DOHH2 (cell line): ENCODE measurements around the gene NPRL2.

Source experiments
- H3F3A ChIP-seq: fragments of 200-600 bp; sonication (generic), shearing (Covaris generic); 2 replicates; pipeline ENCODE4 v1.6.0; 2016; ENCODE audit warnings: antibody characterized with exemption, mild to moderate bottlenecking; ENCODE audit not compliant: control insufficient read depth, insufficient read depth
- H3K27ac ChIP-seq: fragments of 200-600 bp; sonication (generic); 2 replicates; pipeline ENCODE4 v1.5.1; 2014; ENCODE audit warnings: low read depth, mild to moderate bottlenecking, low read length, moderate library complexity
- H3K27me3 ChIP-seq: fragments of 200-600 bp; sonication (generic); 2 replicates; pipeline ENCODE4 v1.6.1; 2014; ENCODE audit warnings: mild to moderate bottlenecking, low read length, mixed read lengths; ENCODE audit not compliant: control insufficient read depth
- H3K36me3 ChIP-seq: fragments of 200-600 bp; sonication (generic); 2 replicates; pipeline ENCODE4 v1.6.1; 2014; ENCODE audit warnings: mild to moderate bottlenecking, low read length, moderate library complexity, mixed read lengths; ENCODE audit not compliant: control insufficient read depth
- H3K4me1 ChIP-seq: fragments of 200-600 bp; sonication (generic); 2 replicates; pipeline ENCODE4 v1.6.1; 2014; ENCODE audit warnings: mild to moderate bottlenecking, low read length, mixed read lengths; ENCODE audit not compliant: control insufficient read depth
- H3K4me2 ChIP-seq: fragments of 200-600 bp; sonication (generic); 2 replicates; pipeline ENCODE4 v1.6.0; 2014; ENCODE audit warnings: mild to moderate bottlenecking, low read length, moderate library complexity
- H3K4me3 ChIP-seq: fragments of 200-600 bp; sonication (generic); 2 replicates; pipeline ENCODE4 v1.5.1; 2014; ENCODE audit warnings: mild to moderate bottlenecking, low read length, mixed read lengths
- H3K79me2 ChIP-seq: fragments of 200-600 bp; sonication (generic); 2 replicates; pipeline ENCODE4 v1.6.1; 2014; ENCODE audit warnings: mild to moderate bottlenecking, low read length, mixed read lengths; ENCODE audit not compliant: control insufficient read depth
- H3K9me2 ChIP-seq: fragments of 200-600 bp; sonication (generic); replicated peaks from 2 replicates; pipeline ENCODE4 v1.6.1; 2014; ENCODE audit warnings: mild to moderate bottlenecking, low read length, mixed read lengths; ENCODE audit not compliant: control insufficient read depth
- H3K9me3 ChIP-seq: fragments of 200-600 bp; sonication (generic); 2 replicates; pipeline ENCODE4 v1.6.1; 2014; ENCODE audit warnings: antibody characterized with exemption, low read length, mixed read lengths; ENCODE audit not compliant: control insufficient read depth, insufficient read depth
- H4K20me1 ChIP-seq: fragments of 200-600 bp; sonication (generic); 2 replicates; pipeline ENCODE4 v1.6.0; 2014; ENCODE audit warnings: low read depth, mild to moderate bottlenecking, antibody characterized with exemption, low read length, moderate library complexity; ENCODE audit not compliant: control insufficient read depth, insufficient read depth
- CTCF ChIP-seq: fragments of 200-600 bp; sonication (generic); IDR thresholded peaks from one replicate; pipeline ENCODE4 v1.5.1; 2014; ENCODE audit warnings: antibody characterized with exemption, mild to moderate bottlenecking, low read depth, low read length; ENCODE audit not compliant: poor library complexity, severe bottlenecking
- EZH2phosphoT487 ChIP-seq: fragments of 200-600 bp; sonication (generic); IDR thresholded peaks from 2 replicates; pipeline ENCODE4 v1.6.1; 2017; ENCODE audit warnings: borderline replicate concordance, mild to moderate bottlenecking, antibody characterized with exemption, low read length, moderate library complexity, mixed read lengths

The NPRL2 gene

GRCh38 chr3:50385754-50386153 is 35.2 kb upstream of the NPRL2 start:
- no peak overlapping the region for H3K4me2 ChIP-seq
- H3K27ac ChIP-seq: no peak overlapping the region
- TF ChIP-seq CTCF (no peak), EZH2phosphoT487 (no peak)

GRCh38 chr3:50383750-50384149 is 33.2 kb upstream of the NPRL2 start:
- H3K4me2 ChIP-seq: no peak overlapping the region
- TF ChIP-seq EZH2phosphoT487: no peak
- no peak for TF ChIP-seq CTCF
- no peak overlapping the region for H3K27ac ChIP-seq
- H3K79me2 ChIP-seq: no peaks in the 10 kb centered on the region
- no peak overlapping the region for H3K4me3 ChIP-seq
- H3F3A ChIP-seq: no peaks in the 10 kb centered on the region
- H3K36me3 ChIP-seq: no peaks in the 10 kb centered on the region
- no peaks in the 10 kb centered on the region for H3K9me3 ChIP-seq
- H3K9me2 ChIP-seq: no peaks in the 10 kb centered on the region
- no peaks in the 10 kb centered on the region for H4K20me1 ChIP-seq
- no peaks in the 10 kb centered on the region for H3K27me3 ChIP-seq
- no peaks in the 10 kb centered on the region for H3K4me1 ChIP-seq

More at GRCh38 chr3:50385754-50386153, 35.2 kb upstream of the NPRL2 start:
- Histone ChIP-seq H3K9me3 (no peaks in the 10 kb centered on the region), H4K20me1 (no peaks in the 10 kb centered on the region), H3F3A (no peaks in the 10 kb centered on the region), H3K27me3 (no peaks in the 10 kb centered on the region), H3K4me1 (no peaks in the 10 kb centered on the region), H3K4me3 (no peak overlapping the region), H3K9me2 (no peaks in the 10 kb centered on the region), H3K36me3 (no peaks in the 10 kb centered on the region), H3K79me2 (no peaks in the 10 kb centered on the region)

- Histone ChIP-seq H3K9me2 (no peaks in the 10 kb centered on the region), H3F3A (no peaks in the 10 kb centered on the region), H3K27ac (no peak overlapping the region), H3K36me3 (no peaks in the 10 kb centered on the region), H3K9me3 (no peaks in the 10 kb centered on the region), H3K79me2 (no peaks in the 10 kb centered on the region), H3K4me2 (no peak overlapping the region), H3K4me3 (no peak overlapping the region), H3K4me1 (no peaks in the 10 kb centered on the region), H3K27me3 (no peaks in the 10 kb centered on the region), H4K20me1 (no peaks in the 10 kb centered on the region)
- TF ChIP-seq EZH2phosphoT487 (no peak), CTCF (no peak)
These were observed 32.1 kb upstream of the NPRL2 start for GRCh38 chr3:50382722-50383121.

GRCh38 chr3:50381383-50381782 is 30.8 kb upstream of the NPRL2 start:
- H3K27ac ChIP-seq: no peak overlapping the region
- TF ChIP-seq CTCF: no peak
- no peak for TF ChIP-seq EZH2phosphoT487
- no peaks in the 10 kb centered on the region for H4K20me1 ChIP-seq
- no peaks in the 10 kb centered on the region for H3K9me2 ChIP-seq
- no peaks in the 10 kb centered on the region for H3K9me3 ChIP-seq
- no peak overlapping the region for H3K4me3 ChIP-seq
- no peak overlapping the region for H3K4me2 ChIP-seq
- H3K27me3 ChIP-seq: no peaks in the 10 kb centered on the region
- H3F3A ChIP-seq: no peaks in the 10 kb centered on the region
- no peaks in the 10 kb centered on the region for H3K79me2 ChIP-seq
- H3K4me1 ChIP-seq: no peaks in the 10 kb centered on the region
- no peaks in the 10 kb centered on the region for H3K36me3 ChIP-seq
